Keratinocyte (primary cell): ENCODE data around the gene KRT37. TPM values are rescaled to one million over a fixed set of nuclear protein-coding genes. Genes with fewer than 3 reads are reported as not detected.
A peak's percentile ranks its signal among the peaks of the same experiment; 100 is the strongest.

Experiments
- DNase-seq: peaks from one replicate; pipeline ENCODE4 v3.0.0-alpha.2; 2011; ENCODE audit warnings: low read depth, missing footprints, low spot score
- FAIRE-seq: peaks from 2 replicates; lab custom pipeline; 2011; peaks lifted over from hg19 to GRCh38; lab: Jason Lieb, UNC
- H2AFZ ChIP-seq: 2 replicates; pipeline ENCODE4 v1.6.0; 2012; ENCODE audit warnings: low read length, control low read depth, inconsistent platforms; ENCODE audit not compliant: control insufficient read depth
- H3K27ac ChIP-seq: 2 replicates; pipeline ENCODE4 v1.5.1; 2011; ENCODE audit warnings: low read length; ENCODE audit not compliant: control insufficient read depth, insufficient read depth
- H3K27me3 ChIP-seq: 3 replicates; pipeline ENCODE4 v1.6.0; 2011; ENCODE audit warnings: low read length; ENCODE audit not compliant: control insufficient read depth, insufficient read depth; ENCODE audit errors: extremely low read depth
- H3K36me3 ChIP-seq, 2 experiments: 2 replicates in 1 of 2; 3 replicates in 1 of 2; pipeline ENCODE4 v1.5.1; 2011; ENCODE audit warnings: low read length in 2 of 2, mild to moderate bottlenecking in 1 of 2; ENCODE audit not compliant: control insufficient read depth in 2 of 2, insufficient read depth in 2 of 2; ENCODE audit errors: extremely low read depth in 1 of 2
- H3K4me1 ChIP-seq: 3 replicates; pipeline ENCODE4 v1.5.1; 2011; ENCODE audit warnings: low read length; ENCODE audit not compliant: control insufficient read depth, insufficient read depth; ENCODE audit errors: extremely low read depth
- H3K4me2 ChIP-seq: 3 replicates; pipeline ENCODE4 v1.6.0; 2011; ENCODE audit warnings: low read depth, low read length; ENCODE audit not compliant: control insufficient read depth, insufficient read depth; ENCODE audit errors: extremely low read depth
- H3K4me3 ChIP-seq, 3 experiments: fragments of 200-600 bp in 1 of 3; sonication (generic) in 1 of 3; 2 replicates in 2 of 3; 3 replicates in 1 of 3; pipeline ENCODE4 v1.5.1; 2011 to 2016; ENCODE audit warnings: low read length in 3 of 3, mild to moderate bottlenecking in 3 of 3, control low read depth in 2 of 3, inconsistent platforms in 1 of 3, low read depth in 1 of 3, mixed read lengths in 1 of 3, mixed run types in 1 of 3, moderate library complexity in 1 of 3; ENCODE audit not compliant: control insufficient read depth in 2 of 3, insufficient read depth in 2 of 3; ENCODE audit errors: extremely low read depth in 1 of 3
- H3K79me2 ChIP-seq: 2 replicates; pipeline ENCODE4 v1.6.0; 2012; ENCODE audit warnings: low read length; ENCODE audit not compliant: control insufficient read depth, insufficient read depth
- H3K9ac ChIP-seq: 3 replicates; pipeline ENCODE4 v1.6.0; 2011; ENCODE audit warnings: low read length; ENCODE audit not compliant: control insufficient read depth, insufficient read depth; ENCODE audit errors: extremely low read depth
- H3K9me1 ChIP-seq: 3 replicates; pipeline ENCODE4 v1.6.0; 2011; ENCODE audit warnings: low read length; ENCODE audit not compliant: control insufficient read depth, insufficient read depth; ENCODE audit errors: extremely low read depth
- H3K9me3 ChIP-seq: 2 replicates; pipeline ENCODE4 v1.5.1; 2012; ENCODE audit warnings: low read depth, low read length; ENCODE audit not compliant: control insufficient read depth
- H4K20me1 ChIP-seq: 3 replicates; pipeline ENCODE4 v1.6.0; 2011; ENCODE audit warnings: low read length; ENCODE audit not compliant: control insufficient read depth, insufficient read depth; ENCODE audit errors: extremely low read depth
- EZH2 ChIP-seq: IDR thresholded peaks from one replicate; pipeline ENCODE4 v1.6.1; 2012; ENCODE audit warnings: inconsistent platforms, mild to moderate bottlenecking, low read length, moderate library complexity
- dilution Hi-C: fragments of 300-500 bp; cut with MboI; formaldehyde crosslinking; loops from one replicate; pipeline ENCODE4 v1.7.0; 2020; ENCODE audit warnings: low sequenced_read_pairs; ENCODE audit not compliant: extremely low pct_ligation_motif_present
- polyA plus RNA-seq, 5 experiments: library from polyadenylated mRNA; depleted of rRNA in 3 of 5; stranded (reverse) in 3 of 5; stranded (forward) in 1 of 5; unstranded in 1 of 5; fragments of >200 nt; gene quantifications; 1 replicate in 1 of 5; 2 replicates in 3 of 5; 3 replicates in 1 of 5; pipeline versions ENCODE4 v1.2.1 to v1.2.3, GENCODE V29; 2011 to 2012; ENCODE audit warnings: missing spikeins in 2 of 5, low read depth in 1 of 5, low replicate concordance in 1 of 5
- TF ChIP-seq, protein P1 (sequence below), 3 experiments: IDR thresholded peaks in 1 of 3; conservative IDR thresholded peaks in 1 of 3; optimal IDR thresholded peaks in 1 of 3; 2 replicates in 2 of 3; 3 replicates in 1 of 3; pipeline versions ENCODE3 to v1.5.1; 2011; ENCODE audit warnings: low read length in 3 of 3, mild to moderate bottlenecking in 3 of 3, moderate library complexity in 2 of 3, control low read depth in 1 of 3, inconsistent platforms in 1 of 3; ENCODE audit not compliant: insufficient read depth in 2 of 3; ENCODE audit errors: extremely low read depth in 1 of 3

The KRT37 gene
- polyA plus RNA-seq, 1 donor (not counting 4 experiments of a cell fraction or from before 2014, with no cell fraction given) = 0.08 TPM

DNA sequence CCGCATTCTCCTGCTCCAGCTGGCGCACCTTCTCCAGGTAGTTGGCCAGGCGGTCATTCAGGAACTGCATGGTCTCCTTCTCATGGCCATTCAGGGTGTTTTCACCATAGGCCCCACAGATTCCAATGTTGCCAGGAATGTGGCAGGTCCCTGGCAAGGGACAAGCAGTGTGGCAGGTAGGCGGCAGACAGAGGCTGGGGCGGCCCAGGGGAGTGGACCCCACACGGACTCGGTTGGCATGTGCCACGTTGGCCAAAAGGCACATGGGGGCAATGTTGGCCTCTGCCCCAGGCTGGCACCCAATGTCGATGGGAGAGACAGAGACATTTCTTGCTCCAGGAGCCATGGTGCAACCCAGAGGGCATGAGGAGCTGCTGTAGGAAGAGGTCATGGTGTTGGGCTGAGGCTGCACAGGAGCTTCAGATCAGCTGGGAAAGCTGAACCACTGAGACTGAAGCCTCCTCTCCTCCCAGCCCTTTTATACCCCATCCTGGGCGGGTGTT is 16.2 kb upstream of the KRT37 start, which contains the start of gene KRT38:
Gene KRT38 (minus strand): TSS at position 453 of the 503 bp plus-strand sequence. CDS start 62 bp downstream, at position 391.
- no peak within 1 kb of the TSS for H2AFZ ChIP-seq
- H3K36me3 ChIP-seq = no peaks in the 10 kb centered on the region
- dilution Hi-C loops = no loop called here
- no peaks in the 10 kb centered on the region for H3K9me1 ChIP-seq
- no peaks in the 10 kb centered on the region for H4K20me1 ChIP-seq
- H3K9me3 ChIP-seq = no peaks in the 10 kb centered on the region
- no peak for TF ChIP-seq EZH2
- no peaks in the 10 kb centered on the region for H3K4me1 ChIP-seq
- FAIRE-seq (no peak), DNase-seq (no peak)
- H3K9ac ChIP-seq = no peak within 1 kb of the TSS
- no peaks in the 10 kb centered on the region for H3K79me2 ChIP-seq
- no peak within 1 kb of the TSS for H3K4me2 ChIP-seq
- peaks cover 4% of the 10 kb centered on the region for H3K27me3 ChIP-seq
- no peak within 1 kb of the TSS for H3K27ac ChIP-seq
- no peak within 1 kb of the TSS for H3K4me3 ChIP-seq

DNA sequence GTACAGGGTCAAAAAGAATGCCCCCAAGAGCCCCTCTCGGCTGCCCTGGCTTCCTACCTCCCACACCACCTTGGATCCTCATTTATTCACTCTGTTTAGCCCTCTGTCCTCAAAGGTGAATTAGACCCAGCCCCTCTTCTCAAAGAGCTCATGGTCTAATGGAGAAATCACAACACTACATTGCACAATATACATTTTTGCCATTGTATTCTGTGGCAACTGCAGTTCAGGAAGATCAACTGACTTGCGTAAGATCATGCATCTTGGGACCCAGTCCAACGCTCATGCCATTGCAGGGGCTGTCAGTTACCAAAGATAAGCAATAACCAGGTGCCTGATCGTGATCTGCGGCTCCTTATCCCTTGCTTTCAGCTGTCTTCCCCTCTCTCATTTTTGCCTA is 15.0 kb upstream of the KRT37 start:
- no peaks in the 10 kb centered on the region for H3K4me1 ChIP-seq
- H3K36me3 ChIP-seq = no peaks in the 10 kb centered on the region
- H3K4me3 ChIP-seq = no peak overlapping the region
- peak; percentile 69 for FAIRE-seq
- TF ChIP-seq EZH2 = no peak
- TF ChIP-seq, protein P1, sequence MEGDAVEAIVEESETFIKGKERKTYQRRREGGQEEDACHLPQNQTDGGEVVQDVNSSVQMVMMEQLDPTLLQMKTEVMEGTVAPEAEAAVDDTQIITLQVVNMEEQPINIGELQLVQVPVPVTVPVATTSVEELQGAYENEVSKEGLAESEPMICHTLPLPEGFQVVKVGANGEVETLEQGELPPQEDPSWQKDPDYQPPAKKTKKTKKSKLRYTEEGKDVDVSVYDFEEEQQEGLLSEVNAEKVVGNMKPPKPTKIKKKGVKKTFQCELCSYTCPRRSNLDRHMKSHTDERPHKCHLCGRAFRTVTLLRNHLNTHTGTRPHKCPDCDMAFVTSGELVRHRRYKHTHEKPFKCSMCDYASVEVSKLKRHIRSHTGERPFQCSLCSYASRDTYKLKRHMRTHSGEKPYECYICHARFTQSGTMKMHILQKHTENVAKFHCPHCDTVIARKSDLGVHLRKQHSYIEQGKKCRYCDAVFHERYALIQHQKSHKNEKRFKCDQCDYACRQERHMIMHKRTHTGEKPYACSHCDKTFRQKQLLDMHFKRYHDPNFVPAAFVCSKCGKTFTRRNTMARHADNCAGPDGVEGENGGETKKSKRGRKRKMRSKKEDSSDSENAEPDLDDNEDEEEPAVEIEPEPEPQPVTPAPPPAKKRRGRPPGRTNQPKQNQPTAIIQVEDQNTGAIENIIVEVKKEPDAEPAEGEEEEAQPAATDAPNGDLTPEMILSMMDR (optimal IDR thresholded peaks at IDR 0.05 in 1 of 3, IDR thresholded peaks at IDR 0.05 in 1 of 3, conservative IDR thresholded peaks at IDR 0.05 in 1 of 3; ENCODE audit: extremely low read depth in 1 of 3, insufficient read depth in 2 of 3, low read length in 3 of 3) = no peak
- H3K9ac ChIP-seq = no peak overlapping the region
- dilution Hi-C loops = no loop called here
- no peak overlapping the region for H3K27ac ChIP-seq
- no peak overlapping the region for H3K4me2 ChIP-seq
- H3K27me3 ChIP-seq = peaks cover 4% of the 10 kb centered on the region
- no peaks in the 10 kb centered on the region for H3K9me1 ChIP-seq
- no peaks in the 10 kb centered on the region for H3K79me2 ChIP-seq
- H4K20me1 ChIP-seq = no peaks in the 10 kb centered on the region
- no peaks in the 10 kb centered on the region for H3K9me3 ChIP-seq
- no peak overlapping the region for H2AFZ ChIP-seq
- DNase-seq = no peak

DNA sequence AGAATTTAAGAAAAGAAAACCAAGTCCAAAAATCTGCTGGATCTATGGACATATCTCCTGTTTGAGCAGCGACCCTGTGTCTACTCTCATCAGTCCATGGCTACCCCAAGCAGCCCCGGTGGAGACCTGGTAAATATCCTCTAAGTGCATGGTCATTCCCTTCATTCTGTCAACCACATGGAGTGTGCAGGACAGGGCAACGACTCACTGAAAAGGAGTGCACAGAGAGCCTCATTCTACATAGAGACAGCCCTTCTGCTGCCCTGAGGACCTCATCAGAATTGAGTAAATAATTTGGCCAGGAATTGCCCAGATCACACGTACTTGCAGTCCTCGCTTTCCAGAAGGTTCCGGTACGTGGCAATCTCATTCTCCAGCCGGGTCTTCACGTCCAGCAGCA is 13.4 kb upstream of the KRT37 start:
- no peak for TF ChIP-seq EZH2
- TF ChIP-seq, protein P1 (optimal IDR thresholded peaks at IDR 0.05 in 1 of 3, IDR thresholded peaks at IDR 0.05 in 1 of 3, conservative IDR thresholded peaks at IDR 0.05 in 1 of 3; ENCODE audit: extremely low read depth in 1 of 3, insufficient read depth in 2 of 3, low read length in 3 of 3) = no peak
- no peak overlapping the region for H3K9ac ChIP-seq
- dilution Hi-C loops = no loop called here
- H3K4me1 ChIP-seq = no peaks in the 10 kb centered on the region
- no peak overlapping the region for H3K27ac ChIP-seq
- FAIRE-seq (no peak), DNase-seq (no peak)
- H3K9me1 ChIP-seq = no peaks in the 10 kb centered on the region
- H4K20me1 ChIP-seq = no peaks in the 10 kb centered on the region
- H3K9me3 ChIP-seq = no peaks in the 10 kb centered on the region
- H2AFZ ChIP-seq = no peak overlapping the region
- H3K4me3 ChIP-seq = no peak overlapping the region
- no peaks in the 10 kb centered on the region for H3K79me2 ChIP-seq
- peaks cover under 1% of the 10 kb centered on the region for H3K27me3 ChIP-seq
- no peaks in the 10 kb centered on the region for H3K36me3 ChIP-seq
- H3K4me2 ChIP-seq = no peak overlapping the region
